H1 (cell line): ENCODE results near the gene UBAC1.

Experiments used
- CREB1 ChIP-seq: IDR thresholded peaks from 2 replicates; pipeline ENCODE4 v1.6.1; 2012; ENCODE audit warnings: inconsistent platforms
- CTCF ChIP-seq, 3 experiments: IDR thresholded peaks; 1 replicate in 2 of 3; 2 replicates in 1 of 3; pipeline versions ENCODE4 v1.5.1 to v1.6.1; 2011; ENCODE audit warnings: low read length in 3 of 3, mild to moderate bottlenecking in 3 of 3, inconsistent platforms in 2 of 3, low read depth in 1 of 3, moderate library complexity in 1 of 3; ENCODE audit not compliant: insufficient read depth in 1 of 3; ENCODE audit errors: control extremely low read depth in 1 of 3
- EZH2 ChIP-seq: fragments of 200-600 bp; sonication (generic); IDR thresholded peaks from 2 replicates; pipeline ENCODE4 v1.7.1; 2012; ENCODE audit warnings: low read depth, mild to moderate bottlenecking, moderate library complexity, low read length, inconsistent platforms; ENCODE audit not compliant: severe bottlenecking
- GABPA ChIP-seq: IDR thresholded peaks from 2 replicates; pipeline ENCODE4 v1.6.1; 2011; ENCODE audit warnings: mild to moderate bottlenecking, low read length, moderate library complexity, borderline replicate concordance; ENCODE audit not compliant: insufficient read depth
- JUND ChIP-seq: IDR thresholded peaks from 2 replicates; pipeline ENCODE4 v1.6.1; 2011; ENCODE audit warnings: mild to moderate bottlenecking, improper control_type of control experiment, low read length
- MAFK ChIP-seq: IDR thresholded peaks from 2 replicates; pipeline ENCODE4 v1.6.1; 2012; ENCODE audit warnings: low read depth, mild to moderate bottlenecking, improper control_type of control experiment, low read length
- MAX ChIP-seq: IDR thresholded peaks from 2 replicates; pipeline ENCODE4 v1.6.1; 2012; ENCODE audit warnings: inconsistent platforms
- NRF1 ChIP-seq: IDR thresholded peaks from 2 replicates; pipeline ENCODE4 v1.6.1; 2011; ENCODE audit warnings: mild to moderate bottlenecking, low read depth, low read length, improper control_type of control experiment
- POLR2A ChIP-seq, 2 experiments: IDR thresholded peaks; 1 replicate in 1 of 2; 2 replicates in 1 of 2; pipeline ENCODE4 v1.6.1; 2011; ENCODE audit warnings: low read depth in 2 of 2, low read length in 2 of 2, mild to moderate bottlenecking in 2 of 2; ENCODE audit errors: control extremely low read depth in 1 of 2
- POLR2AphosphoS5 ChIP-seq: IDR thresholded peaks from 2 replicates; pipeline ENCODE4 v1.6.1; 2011; ENCODE audit warnings: low read depth, low read length
- RXRA ChIP-seq: IDR thresholded peaks from 2 replicates; pipeline ENCODE4 v1.6.1; 2011; ENCODE audit warnings: low read depth, mild to moderate bottlenecking, low read length, moderate library complexity; ENCODE audit not compliant: insufficient read depth
- SAP30 ChIP-seq: fragments of 300-600 bp; sonication (generic); IDR thresholded peaks from 2 replicates; pipeline ENCODE4 v1.7.1; 2012; ENCODE audit warnings: low read length, moderate library complexity, mild to moderate bottlenecking, inconsistent platforms; ENCODE audit not compliant: insufficient read depth, insufficient replicate concordance
- TAF1 ChIP-seq: IDR thresholded peaks from 2 replicates; pipeline ENCODE4 v1.6.1; 2011; ENCODE audit warnings: mild to moderate bottlenecking, low read depth, low read length

GRCh38 chr9:135902655-135903357 is 58.4 kb downstream of the UBAC1 start:
- TF ChIP-seq SAP30 (no peak), NRF1 (no peak), TAF1 (no peak), CTCF (IDR thresholded peaks at IDR 0.05; ENCODE audit: control extremely low read depth in 1 of 3, insufficient read depth in 1 of 3, low read depth in 1 of 3, low read length in 3 of 3) (no peak), MAFK (no peak), POLR2A (IDR thresholded peaks at IDR 0.05; ENCODE audit: control extremely low read depth in 1 of 2, low read depth in 2 of 2, low read length in 2 of 2) (no peak), MAX (no peak), EZH2 (no peak), POLR2AphosphoS5 (no peak), RXRA (no peak), CREB1 (no peak), JUND (no peak), GABPA (no peak)
